ENCODE data around the gene HCRTR1. TPM values are rescaled to one million over a fixed set of nuclear protein-coding genes. Genes with fewer than 3 reads are reported as not detected.

HCRTR1 gene
- total RNA-seq, 4 donors from 2014 or later, result 0.22 TPM; not detected in 3

DNA sequence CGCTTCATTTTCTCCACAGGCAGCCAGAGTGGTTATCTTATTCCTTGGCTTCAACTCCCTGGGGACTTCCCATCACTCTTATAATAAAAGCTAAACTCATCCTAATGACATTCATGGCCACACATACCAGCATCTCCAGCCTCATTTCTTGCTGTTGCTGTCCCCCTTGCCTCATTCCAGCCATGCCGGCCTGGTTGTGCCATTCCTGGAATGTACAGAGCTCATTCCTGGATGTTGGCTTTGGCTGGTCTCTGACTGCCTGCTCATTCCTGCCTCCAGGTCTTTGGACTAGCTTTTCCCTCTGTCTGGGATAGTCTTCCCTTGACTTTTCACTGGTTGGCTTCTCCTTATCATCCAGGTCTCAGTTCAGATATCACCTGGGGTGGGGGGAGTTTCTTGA is 29.6 kb downstream of the HCRTR1 start:
- DNase-seq, result no peak
- Histone ChIP-seq H3K4me1 (peaks cover 7 to 64% (median 25%) of the 10 kb centered on the region in 3 donors), H3K4me3 (no peak overlapping the region), H3K36me3 (no peaks in the 10 kb centered on the region), H3K27me3 (no peaks in the 10 kb centered on the region), H3K27ac (no peak overlapping the region), H3K9me3 (no peaks in the 10 kb centered on the region)
- intact Hi-C loops (cut with DNase I), result no loop called here
- no peak for TF ChIP-seq POLR2A (IDR thresholded peaks at IDR 0.05)
- no peak for TF ChIP-seq CTCF (IDR thresholded peaks at IDR 0.05)
- 68 to 94% methylated on average over 2 of the region's 2 CpGs for WGBS, 2 donors

DNA sequence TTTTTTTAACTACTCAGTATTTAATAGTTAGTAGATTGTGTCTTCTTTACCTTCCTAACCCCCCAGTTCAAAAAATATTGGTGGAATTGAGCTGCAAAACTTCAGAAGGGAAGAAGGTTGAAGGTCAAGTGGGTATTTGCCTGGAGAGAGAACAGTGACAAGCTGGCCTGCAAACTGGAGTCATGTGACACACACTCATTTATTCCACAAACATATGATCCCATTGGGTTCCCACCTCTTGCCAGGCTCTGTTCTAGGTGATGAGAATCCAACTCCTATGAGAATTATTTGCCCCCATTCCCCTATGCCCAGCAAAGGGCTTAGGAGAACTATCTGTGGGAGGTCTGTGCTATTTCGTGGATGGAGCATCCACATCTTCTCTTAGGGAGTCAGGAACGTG is 30.7 kb downstream of the HCRTR1 start:
- peak overlapping the region in 3 of 4 donors; percentile 31 to 61 (median 46) for H3K27ac ChIP-seq
- intact Hi-C loops (cut with DNase I), result no loop called here

GRCh38 chr1:31648641-31649357 is 31.3 kb downstream of the HCRTR1 start:
- intact Hi-C loops (cut with DNase I), result no loop called here
- peaks cover 3 to 48% (median 14%) of the 10 kb centered on the region in 3 donors for H3K4me1 ChIP-seq
- H3K4me3 ChIP-seq, result no peak overlapping the region
- peak overlapping the region in 3 of 4 donors; percentile 31 to 61 (median 46) for H3K27ac ChIP-seq
- TF ChIP-seq CTCF (IDR thresholded peaks at IDR 0.05) (no peak), POLR2A (IDR thresholded peaks at IDR 0.05) (no peak)
- H3K9me3 ChIP-seq, result no peaks in the 10 kb centered on the region
- no peaks in the 10 kb centered on the region for H3K27me3 ChIP-seq
- 65 to 66% methylated on average over 9 of the region's 9 CpGs for WGBS, 2 donors
- H3K36me3 ChIP-seq, result peaks cover 0 to 11% (median 0%) of the 10 kb centered on the region in 3 donors
- no peak for DNase-seq

More for the DNA sequence above, 30.7 kb downstream of the HCRTR1 start:
- Histone ChIP-seq H3K4me1 (peaks cover 7 to 54% (median 20%) of the 10 kb centered on the region in 3 donors), H3K9me3 (no peaks in the 10 kb centered on the region), H3K27me3 (no peaks in the 10 kb centered on the region), H3K4me3 (no peak overlapping the region), H3K36me3 (peaks cover 0 to 8% (median 0%) of the 10 kb centered on the region in 3 donors)
- 42 to 45% methylated on average over 2 of the region's 2 CpGs for WGBS, 2 donors
- no peak for DNase-seq
- no peak for TF ChIP-seq POLR2A (IDR thresholded peaks at IDR 0.05)

DNA sequence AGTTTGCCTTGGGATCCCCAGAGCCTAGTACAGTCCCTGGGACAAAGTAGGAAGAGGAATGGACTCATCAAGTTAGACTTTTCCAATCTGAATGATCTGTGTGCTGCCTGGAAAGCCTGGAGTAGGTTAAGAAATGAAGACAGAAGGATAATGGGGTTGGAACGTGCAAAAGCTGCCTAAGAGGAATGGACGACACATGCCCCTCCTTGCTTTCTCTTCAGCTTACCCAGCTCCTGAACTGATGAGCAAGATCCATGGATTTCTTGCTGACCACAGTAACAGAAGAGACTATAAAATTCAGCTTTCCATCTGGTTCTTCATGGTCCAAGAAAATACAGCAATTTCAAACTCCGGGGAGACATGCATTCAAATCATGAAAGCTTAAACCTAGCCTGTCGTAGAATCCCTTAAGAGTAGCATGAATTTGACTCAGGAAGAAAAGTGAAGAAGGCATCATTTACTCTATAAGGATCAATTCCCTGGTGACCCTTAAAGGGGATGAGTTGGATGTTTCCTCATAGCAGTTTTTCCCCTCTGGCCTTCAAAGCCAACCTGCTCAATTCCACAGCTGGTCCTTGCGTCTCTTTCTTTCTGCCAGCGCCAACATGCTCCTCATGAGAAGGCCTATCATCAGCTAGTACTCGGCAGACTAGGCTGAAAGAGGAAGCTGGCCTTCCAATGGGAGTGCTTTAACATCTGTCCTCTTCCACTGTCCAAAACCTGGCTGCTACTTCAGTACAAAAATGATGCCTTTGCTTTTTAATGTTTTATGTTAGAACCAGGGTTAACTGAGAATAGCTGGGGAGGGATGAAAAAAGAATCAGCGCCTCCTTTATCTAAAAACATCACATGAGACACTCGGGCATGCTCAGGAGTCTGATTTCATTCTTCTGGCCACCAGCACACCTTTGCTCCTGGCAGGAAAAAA is 32.9 kb downstream of the HCRTR1 start:
- Histone ChIP-seq H3K27ac (peak overlapping the region in 1 of 4 donors; percentile 48), H3K9me3 (no peaks in the 10 kb centered on the region), H3K4me3 (no peak overlapping the region), H3K36me3 (peaks cover 0 to 21% (median 0%) of the 10 kb centered on the region in 3 donors), H3K4me1 (peaks cover 0 to 42% (median 12%) of the 10 kb centered on the region in 3 donors), H3K27me3 (no peaks in the 10 kb centered on the region)
- 57 to 62% methylated on average over 9 of the region's 9 CpGs for WGBS, 2 donors
- intact Hi-C loops (cut with DNase I), result no loop called here
- DNase-seq, result no peak
- TF ChIP-seq CTCF (IDR thresholded peaks at IDR 0.05), result no peak
- no peak for TF ChIP-seq POLR2A (IDR thresholded peaks at IDR 0.05)

DNA sequence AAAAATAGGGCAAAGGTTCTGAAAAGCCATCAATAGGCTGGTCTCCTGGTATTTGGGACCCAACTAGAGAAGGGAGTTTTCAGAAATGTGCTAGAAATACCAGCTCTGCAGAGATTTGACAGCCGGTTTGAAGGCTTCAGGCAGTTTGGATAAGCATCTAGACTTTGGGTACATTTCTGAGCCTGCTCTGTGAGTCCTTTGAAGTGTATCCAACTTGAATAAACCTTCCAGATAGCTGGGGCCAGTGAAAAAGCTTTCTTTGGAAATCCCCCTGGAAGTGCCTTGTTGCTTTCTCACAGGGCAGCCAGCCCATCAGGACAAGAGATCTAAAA is 33.6 kb downstream of the HCRTR1 start:
- H3K27ac ChIP-seq, result peak overlapping the region in 2 of 4 donors; percentile 7 to 48
- intact Hi-C loops (cut with DNase I), result no loop called here
- H3K9me3 ChIP-seq, result no peaks in the 10 kb centered on the region
- DNase-seq, result no peak
- H3K4me3 ChIP-seq, result no peak overlapping the region
- no peaks in the 10 kb centered on the region for H3K27me3 ChIP-seq
- peaks cover 0 to 23% (median 0%) of the 10 kb centered on the region in 3 donors for H3K36me3 ChIP-seq
- no peak for TF ChIP-seq POLR2A (IDR thresholded peaks at IDR 0.05)
- no peak for TF ChIP-seq CTCF (IDR thresholded peaks at IDR 0.05)
- peaks cover 0 to 37% (median 7%) of the 10 kb centered on the region in 3 donors for H3K4me1 ChIP-seq
- 22 to 45% methylated on average over 1 of the region's 1 CpG for WGBS, 2 donors

All from esophagus squamous epithelium (tissue), 5 donors.